Common myeloid progenitor, CD34-positive (primary cell): Measurements from ENCODE around the gene AKNA.

ENCODE experiments used
- CTCF ChIA-PET: fragments of 350-600 bp; sonication (Branson Sonifier 250); formaldehyde crosslinking; loops from one replicate; lab custom pipeline; 2021; ENCODE audit warnings: antibody characterized with exemption; lab: Charles Lee
- POLR2A ChIA-PET: fragments of 350-600 bp; sonication (Branson Sonifier 250); formaldehyde crosslinking; loops from one replicate; lab custom pipeline; 2021; ENCODE audit warnings: antibody characterized with exemption; lab: Charles Lee
- DNase-seq, 3 donors: peaks; one replicate each; pipeline versions ENCODE4 v3.0.0 to v3.0.0-alpha.2; 2013
- H3K27ac ChIP-seq, 2 experiments: 1 replicate in 1 of 2; 2 replicates in 1 of 2; pipeline ENCODE4 v1.7.0; 2013; ENCODE audit warnings: inconsistent platforms in 2 of 2, low read length in 2 of 2, mild to moderate bottlenecking in 2 of 2, low read depth in 1 of 2, moderate library complexity in 1 of 2; ENCODE audit not compliant: severe bottlenecking in 2 of 2, insufficient read depth in 1 of 2, poor library complexity in 1 of 2
- H3K27me3 ChIP-seq, 5 experiments: replicated peaks in 2 of 5; 1 replicate in 3 of 5; 2 replicates in 2 of 5; pipeline versions ENCODE4 v1.6.1 to v1.7.0; 2013; ENCODE audit warnings: low read length in 4 of 5, mild to moderate bottlenecking in 2 of 5, moderate library complexity in 2 of 5, inconsistent platforms in 1 of 5; ENCODE audit not compliant: insufficient read depth in 5 of 5, control insufficient read depth in 4 of 5
- H3K36me3 ChIP-seq, 4 experiments: 1 replicate in 2 of 4; 2 replicates in 2 of 4; pipeline versions ENCODE4 v1.6.1 to v1.7.0; 2013; ENCODE audit warnings: low read length in 3 of 4, control low read depth in 1 of 4, mild to moderate bottlenecking in 1 of 4; ENCODE audit not compliant: control insufficient read depth in 4 of 4, insufficient read depth in 4 of 4
- H3K4me1 ChIP-seq, 4 experiments: 1 replicate in 3 of 4; 2 replicates in 1 of 4; pipeline versions ENCODE4 v1.6.1 to v1.7.1; 2013; ENCODE audit warnings: low read length in 3 of 4, mild to moderate bottlenecking in 3 of 4, control low read depth in 1 of 4, inconsistent platforms in 1 of 4, moderate library complexity in 1 of 4; ENCODE audit not compliant: control insufficient read depth in 4 of 4, insufficient read depth in 4 of 4; ENCODE audit errors: control extremely low read depth in 1 of 4
- H3K4me3 ChIP-seq, 7 experiments: 1 replicate in 4 of 7; 2 replicates in 3 of 7; pipeline versions ENCODE4 v1.5.1 to v1.7.0; 2013; ENCODE audit warnings: mild to moderate bottlenecking in 7 of 7, low read length in 6 of 7, moderate library complexity in 6 of 7, inconsistent platforms in 2 of 7, low read depth in 2 of 7, control low read depth in 1 of 7; ENCODE audit not compliant: insufficient read depth in 4 of 7, control insufficient read depth in 1 of 7; ENCODE audit errors: extremely low read depth in 1 of 7
- H3K9me3 ChIP-seq, 5 experiments: 1 replicate in 4 of 5; 2 replicates in 1 of 5; pipeline versions ENCODE4 v1.6.1 to v1.7.1; 2013; ENCODE audit warnings: low read length in 4 of 5, mild to moderate bottlenecking in 2 of 5, inconsistent platforms in 1 of 5, low read depth in 1 of 5, moderate library complexity in 1 of 5; ENCODE audit not compliant: control insufficient read depth in 4 of 5, insufficient read depth in 2 of 5; ENCODE audit errors: control extremely low read depth in 1 of 5
- WGBS: methylation state at CpG from one replicate; pipeline ENCODE4 v1.1.5; 2013; ENCODE audit not compliant: insufficient coverage; 5-methylcytosine and 5-hydroxymethylcytosine counted together

AKNA gene

GRCh38 chr9:114432323-114433067 lies 44.7 kb upstream of the AKNA start:
- Histone ChIP-seq H3K36me3 (no peaks in the 10 kb centered on the region), H3K4me3 (no peak overlapping the region), H3K4me1 (peaks cover 0 to 11% (median 3%) of the 10 kb centered on the region in 4 experiments), H3K27ac (no peak overlapping the region), H3K27me3 (peaks cover 0 to 2% (median 0%) of the 10 kb centered on the region in 5 experiments), H3K9me3 (no peaks in the 10 kb centered on the region)
- WGBS: 77% methylated on average over 5 of the region's 6 CpGs
- ChIA-PET POLR2A (no interaction called here), CTCF (interaction anchor here (0.9 to 7.5 kb wide), 11 partner anchors 9 to 467 kb away, joined by 3 to 88 read pairs (median 5); partner anchors contain the start of gene WHRN)
- no peak for DNase-seq

- Histone ChIP-seq H3K27ac (no peak overlapping the region), H3K4me3 (no peak overlapping the region), H3K9me3 (no peaks in the 10 kb centered on the region), H3K27me3 (peaks cover 0 to 2% (median 0%) of the 10 kb centered on the region in 5 experiments), H3K36me3 (no peaks in the 10 kb centered on the region), H3K4me1 (peaks cover 0 to 11% (median 3%) of the 10 kb centered on the region in 4 experiments)
- ChIA-PET CTCF (interaction anchor here (1.0 to 7.5 kb wide), 7 partner anchors 10 to 221 kb away, joined by 3 to 84 read pairs (median 5); partner anchors contain the start of gene WHRN), POLR2A (no interaction called here)
- DNase-seq: no peak
- 98% methylated on average over 6 of the region's 6 CpGs for WGBS
Measured at GRCh38 chr9:114431770-114432169, 44.0 kb upstream of the AKNA start.

GRCh38 chr9:114431003-114431402 lies 43.2 kb upstream of the AKNA start:
- ChIA-PET POLR2A (no interaction called here), CTCF (interaction anchor here (1.1 to 7.5 kb wide), 6 partner anchors 11 to 250 kb away, joined by 3 to 84 read pairs (median 6); partner anchors contain the start of gene WHRN)
- no peak overlapping the region for H3K27ac ChIP-seq
- H3K4me3 ChIP-seq: no peak overlapping the region
- no peaks in the 10 kb centered on the region for H3K9me3 ChIP-seq
- H3K27me3 ChIP-seq: peaks cover 0 to 2% (median 0%) of the 10 kb centered on the region in 5 experiments
- H3K4me1 ChIP-seq: peaks cover 0 to 11% (median 3%) of the 10 kb centered on the region in 4 experiments
- no peaks in the 10 kb centered on the region for H3K36me3 ChIP-seq
- no peak for DNase-seq
- WGBS: 100% methylated on average over 4 of the region's 4 CpGs

GRCh38 chr9:114430457-114430856 lies 42.7 kb upstream of the AKNA start:
- Histone ChIP-seq H3K4me1 (peaks cover 0 to 11% (median 3%) of the 10 kb centered on the region in 4 experiments), H3K36me3 (no peaks in the 10 kb centered on the region), H3K27me3 (peaks cover 0 to 2% (median 0%) of the 10 kb centered on the region in 5 experiments), H3K9me3 (no peaks in the 10 kb centered on the region), H3K27ac (no peak overlapping the region), H3K4me3 (no peak overlapping the region)
- ChIA-PET CTCF (interaction anchor here (1.1 to 7.5 kb wide), 8 partner anchors 25 to 251 kb away, joined by 3 to 84 read pairs (median 5); no protein-coding TSS in a partner anchor), POLR2A (no interaction called here)
- WGBS: 93% methylated on average over 4 of the region's 5 CpGs
- no peak for DNase-seq

GRCh38 chr9:114429488-114429887 lies 41.7 kb upstream of the AKNA start:
- Histone ChIP-seq H3K27me3 (peaks cover 0 to 2% (median 0%) of the 10 kb centered on the region in 5 experiments), H3K4me1 (peaks cover 0 to 9% (median 2%) of the 10 kb centered on the region in 4 experiments), H3K9me3 (no peaks in the 10 kb centered on the region), H3K4me3 (no peak overlapping the region), H3K27ac (no peak overlapping the region), H3K36me3 (no peaks in the 10 kb centered on the region)
- 98% methylated on average over 5 of the region's 6 CpGs for WGBS
- no peak for DNase-seq
- CTCF ChIA-PET: interaction anchor here (1.1 to 1.9 kb wide), 11 partner anchors 11 to 633 kb away, joined by 3 to 9 read pairs (median 4); no protein-coding TSS in a partner anchor
- POLR2A ChIA-PET: no interaction called here

GRCh38 chr9:114428466-114428865 lies 40.7 kb upstream of the AKNA start:
- ChIA-PET POLR2A (interaction anchor here (0.7 kb wide), 1 partner anchor 265 kb away, joined by 6 read pairs; no protein-coding TSS in a partner anchor), CTCF (interaction anchor here (0.8 to 1.9 kb wide), 9 partner anchors 10 to 634 kb away, joined by 3 to 9 read pairs (median 4); no protein-coding TSS in a partner anchor)
- H3K9me3 ChIP-seq: no peaks in the 10 kb centered on the region
- no peak for DNase-seq
- WGBS: 90% methylated on average over 5 of the region's 8 CpGs
- H3K4me3 ChIP-seq: no peak overlapping the region
- H3K27me3 ChIP-seq: peaks cover 0 to 2% (median 0%) of the 10 kb centered on the region in 5 experiments
- no peaks in the 10 kb centered on the region for H3K36me3 ChIP-seq
- no peak overlapping the region for H3K27ac ChIP-seq
- H3K4me1 ChIP-seq: no peaks in the 10 kb centered on the region

- DNase-seq: no peak
- no peaks in the 10 kb centered on the region for H3K9me3 ChIP-seq
- peaks cover 0 to 2% (median 0%) of the 10 kb centered on the region in 5 experiments for H3K27me3 ChIP-seq
- H3K4me3 ChIP-seq: no peak overlapping the region
- H3K36me3 ChIP-seq: no peaks in the 10 kb centered on the region
- WGBS: 100% methylated on average over 2 of the region's 4 CpGs
- H3K27ac ChIP-seq: no peak overlapping the region
- H3K4me1 ChIP-seq: no peaks in the 10 kb centered on the region
- POLR2A ChIA-PET: no interaction called here
- CTCF ChIA-PET: interaction anchor here (0.8 to 1.6 kb wide), 6 partner anchors 8 to 81 kb away, joined by 3 to 4 read pairs (median 3); no protein-coding TSS in a partner anchor
Measured at GRCh38 chr9:114427644-114428043, 39.9 kb upstream of the AKNA start.
